Measurements from ENCODE around the gene BLTP3B.
"Not testable (repeated sequence)": the region's sequence is repeated elsewhere in the genome, so short reads cannot be mapped to it uniquely, and the experiment has no call there.

The BLTP3B gene

GRCh38 chr12:100142851-100143559 lies at the start of gene BLTP3B:
TSS of gene BLTP3B (minus strand) at chr12:100142874. CDS start at chr12:100142635, 239 bp downstream.
- no peak for FAIRE-seq

GRCh38 chr12:100189636-100190394 lies 47.1 kb upstream of the BLTP3B start:
- no peak for FAIRE-seq

GRCh38 chr12:100188888-100189635 lies 46.4 kb upstream of the BLTP3B start:
- not testable (repeated sequence) for FAIRE-seq

DNA sequence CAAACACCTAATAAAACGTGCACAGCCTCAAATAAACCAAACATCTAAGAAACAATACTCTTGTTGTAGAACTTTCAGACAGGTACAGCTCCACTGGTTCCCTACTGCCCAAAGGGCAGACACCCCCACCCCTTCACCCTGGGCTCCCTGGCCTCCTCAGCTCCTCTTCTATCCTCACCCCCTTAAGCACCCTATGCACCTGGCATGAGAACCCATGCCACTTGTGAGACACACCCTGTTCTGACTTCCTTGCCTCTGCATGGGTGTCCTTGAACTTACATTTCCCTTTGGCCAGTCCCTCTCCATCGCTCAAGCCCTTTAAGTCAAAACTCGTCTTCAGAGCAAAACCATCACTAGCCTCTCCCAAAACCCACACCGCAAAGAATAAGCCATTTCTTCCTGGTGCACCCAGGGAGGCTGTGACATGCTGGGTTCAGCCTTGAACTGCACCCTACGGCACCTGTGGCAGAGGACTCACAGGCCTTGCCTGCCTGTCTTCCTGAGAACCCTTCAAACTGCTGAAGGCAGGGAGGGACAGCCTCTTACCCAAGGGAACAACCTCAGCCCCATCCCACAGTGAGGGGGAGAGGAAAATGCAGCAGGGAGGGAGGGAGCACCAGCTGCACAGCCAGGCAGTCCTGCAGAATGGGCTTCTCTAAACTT lies 45.3 kb upstream of the BLTP3B start:
- no peak for FAIRE-seq

GRCh38 chr12:100187068-100187467 lies 44.4 kb upstream of the BLTP3B start:
- no peak for FAIRE-seq

DNA sequence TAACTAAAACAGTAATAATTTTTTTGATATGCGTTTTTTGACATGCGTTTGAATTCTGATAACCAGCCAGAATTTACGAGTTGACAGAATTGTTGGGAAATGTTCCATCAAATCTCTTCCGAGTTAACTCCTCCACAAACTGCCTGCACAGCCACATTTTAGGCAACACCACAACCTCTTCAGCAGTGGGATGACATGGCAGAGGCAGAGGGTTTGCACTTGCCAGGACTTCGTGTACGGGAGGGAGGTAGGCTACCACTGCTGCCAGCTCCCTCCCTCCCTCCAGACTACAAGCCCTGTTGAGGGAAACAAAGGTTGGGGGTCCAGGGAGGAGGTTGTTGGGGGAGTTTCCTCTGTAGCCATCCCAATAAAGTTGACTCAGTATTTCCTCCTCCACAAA lies 43.4 kb upstream of the BLTP3B start:
- no peak for FAIRE-seq

DNA sequence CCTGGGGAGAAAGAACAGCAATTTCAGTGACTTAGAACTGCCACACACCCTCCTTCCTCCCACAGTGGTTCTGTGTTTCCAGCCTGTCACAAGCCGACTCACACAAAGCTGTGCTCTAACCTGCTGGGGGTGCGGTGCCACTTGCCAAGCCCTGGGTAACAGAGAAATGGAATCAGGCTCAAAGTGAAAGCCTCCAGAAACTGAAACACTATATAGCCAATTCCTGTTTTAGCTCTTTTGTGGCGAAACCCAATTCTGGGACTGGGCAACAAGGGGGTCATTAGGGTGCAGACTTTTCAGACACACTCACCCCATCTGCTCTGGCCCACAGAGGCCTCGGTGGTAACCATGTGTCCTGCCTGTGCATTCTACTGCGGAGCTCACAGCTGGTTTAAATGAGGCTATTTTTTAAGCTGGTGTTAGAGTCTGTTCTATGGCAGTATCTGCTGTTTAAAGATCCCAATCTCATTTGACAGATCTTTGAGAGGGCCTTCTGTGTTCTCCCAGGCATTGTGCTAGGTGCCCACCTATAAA lies 42.8 kb upstream of the BLTP3B start:
- no peak for FAIRE-seq

- no peak for FAIRE-seq
Observed at GRCh38 chr12:100184549-100185145, 42.0 kb upstream of the BLTP3B start.

DNA sequence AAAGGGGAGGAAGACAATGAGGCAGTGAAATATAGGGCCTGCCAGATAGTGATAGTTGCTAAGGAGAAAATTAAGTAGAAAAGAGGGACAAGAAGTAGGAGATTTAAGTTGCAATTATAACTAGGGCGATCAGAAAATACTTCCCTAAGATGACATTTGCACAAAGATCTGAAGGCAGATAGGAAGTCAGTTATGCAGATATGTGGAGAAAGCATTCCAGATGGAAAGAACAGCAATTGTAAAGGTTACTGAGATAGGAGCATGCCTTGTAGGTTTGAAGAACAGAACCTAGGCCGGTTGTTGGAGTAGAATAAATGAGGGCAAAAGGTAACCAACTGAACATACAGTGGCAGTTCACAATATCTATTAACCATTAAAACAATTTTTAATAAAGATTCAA lies 36.6 kb upstream of the BLTP3B start:
- no peak for FAIRE-seq

DNA sequence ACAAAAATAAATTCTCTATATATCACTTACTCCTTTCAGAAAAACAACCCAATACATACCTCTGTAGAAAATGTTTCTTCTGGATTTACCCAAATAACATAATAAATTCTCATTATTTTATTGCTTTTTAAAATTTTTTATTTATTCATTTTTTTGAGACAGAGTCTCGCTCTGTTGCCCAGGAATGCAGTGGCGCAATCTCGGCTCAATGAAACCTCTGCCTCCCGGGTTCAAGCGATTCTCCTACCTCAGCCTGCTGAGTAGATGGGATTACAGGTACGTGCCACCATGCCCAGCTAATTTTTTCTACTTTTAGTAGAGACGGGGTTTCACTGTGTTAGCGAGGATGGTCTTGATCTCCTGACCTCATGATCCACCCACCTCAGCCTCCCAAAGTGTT lies 33.8 kb upstream of the BLTP3B start:
- not testable (repeated sequence) for FAIRE-seq

GRCh38 chr12:100174495-100174894 lies 31.8 kb upstream of the BLTP3B start:
- no peak for FAIRE-seq

- no peak for FAIRE-seq
Observed at GRCh38 chr12:100173111-100173510, 30.4 kb upstream of the BLTP3B start.

DNA sequence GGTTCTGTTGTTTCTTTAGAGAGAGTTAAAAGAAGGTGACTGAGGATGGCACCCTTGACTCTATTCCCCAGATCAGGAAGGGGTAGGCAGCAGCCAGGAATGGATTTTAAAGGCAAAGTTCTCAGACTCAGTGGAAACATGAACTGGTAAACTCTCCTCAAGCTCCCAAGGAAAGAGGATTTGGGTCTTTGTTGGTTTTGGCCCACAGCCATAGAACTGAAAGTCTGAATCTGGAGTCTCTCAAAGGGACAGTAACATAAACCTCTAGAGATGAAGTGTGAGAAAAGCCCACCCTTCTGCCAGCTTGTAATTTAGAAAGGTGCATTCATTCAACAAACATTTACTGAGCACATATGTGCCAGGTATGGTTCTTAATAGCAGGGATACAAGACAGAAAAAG lies 28.6 kb upstream of the BLTP3B start:
- no peak for FAIRE-seq

DNA sequence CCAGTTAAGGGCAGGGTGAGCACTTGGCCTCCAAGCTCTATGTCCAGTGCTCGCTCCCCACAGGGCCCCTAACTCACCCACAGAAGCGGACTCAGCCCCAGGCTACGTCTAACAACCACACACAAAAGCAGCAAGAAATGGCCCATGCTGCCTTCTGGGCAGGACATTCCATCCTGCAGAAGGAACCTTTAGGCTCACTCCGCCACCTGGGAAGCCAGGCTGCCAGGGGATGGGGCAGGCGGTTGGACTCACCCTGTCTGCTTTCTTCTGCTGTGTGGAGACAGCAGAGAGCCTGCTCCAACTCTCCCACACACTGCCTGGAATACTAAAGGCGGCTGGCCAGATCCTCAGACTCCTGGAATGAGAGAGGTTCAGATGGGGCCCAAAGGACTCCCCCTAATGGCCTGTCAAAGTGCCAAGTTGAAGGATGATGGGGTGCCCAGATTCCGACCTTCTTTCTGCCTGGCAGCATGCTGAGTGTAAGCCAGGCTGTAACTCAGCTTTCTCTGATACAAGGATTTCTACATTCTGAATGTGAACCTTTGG lies 27.7 kb upstream of the BLTP3B start:
- no peak for FAIRE-seq

- FAIRE-seq = no peak
Observed at GRCh38 chr12:100169345-100169744, 26.7 kb upstream of the BLTP3B start.

DNA sequence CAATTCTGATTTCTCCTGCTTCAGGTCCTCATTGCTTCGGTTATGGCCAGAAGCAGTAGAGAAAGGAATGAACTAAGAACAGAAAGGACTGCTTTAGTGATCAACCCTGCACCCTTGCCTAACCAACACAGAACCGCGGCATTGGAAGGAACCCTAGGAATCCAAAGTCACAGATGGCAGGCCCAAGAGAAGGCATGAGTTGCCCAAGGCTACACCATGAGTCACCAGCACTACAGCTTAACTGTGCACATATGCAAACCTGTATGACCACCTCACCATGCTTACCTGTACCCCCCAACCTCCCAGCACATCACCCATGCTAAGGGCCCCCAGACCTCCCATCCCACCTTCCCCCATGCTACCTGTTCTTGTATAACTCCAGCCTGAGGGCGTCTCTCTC lies 25.9 kb upstream of the BLTP3B start:
- FAIRE-seq = no peak

GRCh38 chr12:100166232-100166631 lies 23.6 kb upstream of the BLTP3B start:
- FAIRE-seq = no peak

- no peak for FAIRE-seq
Observed at GRCh38 chr12:100165356-100165755, 22.7 kb upstream of the BLTP3B start.

DNA sequence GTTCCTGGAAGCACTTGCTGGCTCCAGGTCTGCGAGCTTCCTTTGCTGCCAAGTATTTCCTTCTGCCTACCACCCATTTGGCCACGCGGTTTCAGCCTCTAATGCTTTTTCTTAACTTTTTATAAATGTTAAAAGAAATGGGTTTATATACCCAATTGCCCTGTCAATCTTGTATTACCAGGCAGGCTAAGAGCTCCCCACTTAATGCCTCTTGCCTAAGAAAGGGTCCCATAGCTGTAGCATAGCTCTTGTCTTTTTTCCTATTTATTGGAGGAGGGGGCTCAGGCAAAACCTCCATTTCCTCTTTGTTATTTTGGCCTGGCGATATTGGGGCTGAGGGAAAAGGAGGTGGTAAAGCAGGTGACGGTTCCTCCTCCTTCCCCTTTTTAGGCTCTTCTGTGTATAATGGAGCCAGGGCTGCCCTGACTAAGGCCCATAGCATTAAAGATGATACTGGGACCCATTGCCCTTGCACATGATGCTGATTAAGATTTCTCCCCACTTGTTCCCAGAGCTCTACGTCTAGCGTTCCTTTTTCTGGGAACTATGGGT lies 21.6 kb upstream of the BLTP3B start:
- no peak for FAIRE-seq

GRCh38 chr12:100163416-100164152 lies 20.9 kb upstream of the BLTP3B start:
- peak; percentile 57 for FAIRE-seq

Data from colon (tissue), 2 donors.